HG03280 (cell line): ENCODE results near the gene LHFPL2.
"Not testable (repeated sequence)": the region's sequence is repeated elsewhere in the genome, so short reads cannot be mapped to it uniquely, and the experiment has no call there.

ENCODE experiments used
- ATAC-seq: cut with Tn5 transposase; IDR thresholded peaks from one replicate; pipeline ENCODE4 v1.9.1; 2021; ENCODE audit warnings: mild to moderate bottlenecking, moderate library complexity; ENCODE audit not compliant: unreplicated experiment

Gene LHFPL2

DNA sequence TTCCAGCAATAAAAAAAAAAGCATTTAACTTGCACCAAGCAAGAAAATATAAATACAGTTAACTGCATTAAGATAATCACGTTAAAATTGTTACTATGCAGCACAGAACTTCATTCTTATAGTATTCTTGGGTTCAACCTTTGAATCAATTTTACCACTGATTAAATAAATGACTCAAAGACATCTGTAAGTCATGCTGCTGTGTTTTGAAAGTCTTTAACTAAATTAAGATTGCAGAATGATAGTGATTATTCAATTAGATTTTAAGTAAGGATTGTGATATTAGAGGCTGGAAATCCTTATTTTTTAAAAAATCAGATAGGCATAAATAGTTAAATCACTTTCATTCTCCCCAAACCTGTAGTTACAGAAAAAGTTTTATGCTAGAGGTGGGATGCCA lies 171.8 kb downstream of the LHFPL2 start:
- ATAC-seq: no peak

DNA sequence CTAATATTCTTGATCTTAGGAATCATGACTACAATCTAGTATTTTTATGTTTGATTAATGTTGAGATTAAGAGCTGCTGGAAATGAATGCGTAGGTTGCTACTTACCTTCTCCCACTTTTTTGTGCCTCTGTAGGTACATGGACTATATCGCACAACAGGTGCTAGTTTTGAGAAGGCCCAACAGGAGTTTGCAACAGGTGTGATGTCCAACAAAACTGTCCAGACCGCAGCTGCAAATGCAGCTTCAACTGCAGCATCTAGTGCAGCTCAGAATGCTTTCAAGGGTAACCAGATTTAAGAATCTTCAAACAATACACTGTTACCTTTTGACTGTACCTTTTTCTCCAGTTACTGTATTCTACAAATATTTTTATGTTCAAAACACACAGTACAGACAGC lies 173.2 kb downstream of the LHFPL2 start:
- no peak for ATAC-seq

DNA sequence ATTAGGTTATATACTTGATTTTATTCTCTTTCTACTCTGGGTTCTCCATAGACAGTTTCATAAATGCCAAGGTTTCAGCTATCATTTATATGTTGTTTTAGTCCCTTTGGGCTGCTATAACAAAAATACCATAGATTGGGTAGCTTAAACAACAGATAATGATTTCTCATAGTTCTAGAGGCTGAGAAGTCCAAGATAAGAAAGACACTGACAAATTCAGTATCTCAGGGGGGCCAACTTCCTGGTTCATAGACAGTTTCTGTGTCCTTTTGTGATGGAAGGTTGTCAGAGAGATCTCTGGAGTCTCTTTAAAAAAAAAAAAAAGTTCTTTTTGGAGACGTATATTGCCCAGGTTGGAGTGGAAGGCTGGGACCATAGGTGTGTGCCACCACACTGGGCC lies 174.8 kb downstream of the LHFPL2 start:
- ATAC-seq: no peak

DNA sequence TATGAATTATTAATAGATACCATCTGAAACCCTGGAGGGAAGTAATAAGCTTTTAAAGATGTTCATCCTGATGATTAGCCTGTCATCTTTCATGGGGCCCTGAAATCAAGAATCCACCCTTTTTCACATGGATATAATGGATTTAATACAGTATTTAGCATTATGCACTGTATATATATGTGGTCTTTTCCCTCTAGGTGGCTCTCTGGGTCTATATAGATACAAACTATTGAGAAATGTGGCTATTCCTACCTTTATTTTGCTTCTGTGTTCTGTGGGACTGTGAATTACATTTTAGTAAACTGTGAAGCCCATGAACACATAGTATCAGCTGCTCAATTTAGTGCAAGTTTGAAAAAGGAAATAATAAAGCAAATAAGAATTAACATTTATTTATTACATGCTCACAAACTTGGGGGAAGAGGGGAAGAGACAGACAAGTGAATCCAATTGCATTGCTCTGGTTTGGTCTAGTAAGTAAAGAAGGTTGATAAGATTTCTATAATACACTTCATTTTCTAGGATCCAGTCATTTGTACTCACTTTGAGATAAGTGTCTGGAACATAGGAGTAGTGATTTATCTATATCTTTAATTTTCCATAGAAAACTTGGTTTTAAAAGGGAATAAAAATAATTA lies 176.0 kb downstream of the LHFPL2 start:
- ATAC-seq: no peak

DNA sequence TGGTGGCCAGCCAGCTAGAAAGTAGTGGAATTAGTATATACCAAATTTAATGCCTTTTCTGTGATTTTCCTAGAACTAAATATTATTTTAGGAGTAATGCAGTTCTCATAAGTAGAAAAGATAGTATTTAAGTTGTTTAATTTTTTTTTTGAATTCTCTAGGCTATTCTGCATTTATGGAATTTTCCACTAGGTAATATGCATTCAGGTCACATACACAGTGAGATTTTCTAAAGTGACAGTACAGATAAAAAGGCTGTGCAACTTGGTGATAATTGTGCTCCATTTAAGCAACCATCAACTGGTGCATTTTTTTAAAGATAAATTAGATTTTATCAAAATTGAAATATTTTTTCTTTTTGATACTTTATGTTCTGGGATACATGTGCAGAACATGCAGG lies 176.7 kb downstream of the LHFPL2 start:
- ATAC-seq: no peak

DNA sequence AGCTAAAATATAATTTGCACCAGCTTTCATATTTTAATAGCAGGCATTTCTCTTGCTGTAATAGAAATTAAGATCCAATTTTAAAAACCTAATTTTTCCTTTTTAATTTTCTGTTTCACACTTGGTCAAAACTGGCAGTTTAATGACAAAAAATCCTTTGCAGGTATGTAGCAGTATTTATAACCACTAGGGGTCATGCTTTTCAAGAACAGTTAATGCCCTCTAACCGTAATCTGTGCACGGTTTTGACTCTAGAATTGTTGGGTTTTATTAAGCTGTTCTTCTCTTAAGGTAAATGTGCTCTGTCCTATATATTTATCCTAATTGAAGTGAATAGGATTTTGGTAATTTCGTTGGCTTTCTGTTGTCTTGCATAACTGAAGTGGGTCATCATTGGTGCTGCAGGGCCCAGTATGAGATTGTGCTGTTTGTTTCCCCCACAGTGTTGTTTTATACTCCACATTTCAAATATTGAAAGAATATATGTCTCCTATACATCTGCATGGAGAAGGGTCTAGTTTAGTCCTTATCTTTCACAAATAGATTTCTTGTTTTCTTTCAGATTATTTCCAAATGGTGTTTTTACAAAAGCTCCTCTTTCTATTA lies 180.7 kb downstream of the LHFPL2 start:
- ATAC-seq: no peak

DNA sequence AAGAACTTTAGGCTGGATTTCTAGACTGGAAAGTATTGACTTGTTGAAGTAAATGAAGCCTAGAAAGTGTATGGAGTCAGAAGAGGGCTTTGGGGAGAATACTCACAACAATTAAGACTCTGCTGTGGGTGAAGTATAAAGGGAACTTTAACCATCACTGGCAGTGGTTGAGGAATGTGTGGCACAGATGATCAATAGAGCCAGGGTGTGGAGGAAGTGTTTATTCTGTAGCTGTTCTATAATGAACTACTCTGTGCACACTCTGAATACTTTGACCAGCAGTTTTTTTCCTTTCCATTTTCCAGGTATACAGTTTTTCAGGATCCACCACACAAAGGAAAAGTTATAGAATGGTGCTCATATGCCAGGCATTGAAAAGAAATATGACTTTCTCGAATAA lies 181.4 kb downstream of the LHFPL2 start:
- no peak for ATAC-seq

DNA sequence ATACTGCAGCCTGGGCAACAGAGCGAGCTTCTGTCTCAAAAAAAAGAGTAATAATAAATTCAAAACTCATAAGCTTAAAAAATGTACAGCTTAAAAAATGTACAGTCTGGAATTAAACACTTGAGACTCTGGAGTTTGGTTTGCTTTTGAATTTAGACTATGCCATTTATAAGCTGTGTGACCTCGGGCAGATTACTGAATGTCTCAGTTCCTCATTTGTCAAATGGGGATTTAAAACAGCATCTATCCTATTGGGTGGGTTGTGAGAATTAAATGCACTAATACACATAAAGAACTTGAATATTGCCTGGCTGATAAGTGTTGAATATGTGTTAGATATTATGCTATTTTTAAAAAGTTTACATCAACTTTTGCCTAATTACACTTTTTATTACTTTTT lies 189.7 kb downstream of the LHFPL2 start:
- ATAC-seq: no peak

DNA sequence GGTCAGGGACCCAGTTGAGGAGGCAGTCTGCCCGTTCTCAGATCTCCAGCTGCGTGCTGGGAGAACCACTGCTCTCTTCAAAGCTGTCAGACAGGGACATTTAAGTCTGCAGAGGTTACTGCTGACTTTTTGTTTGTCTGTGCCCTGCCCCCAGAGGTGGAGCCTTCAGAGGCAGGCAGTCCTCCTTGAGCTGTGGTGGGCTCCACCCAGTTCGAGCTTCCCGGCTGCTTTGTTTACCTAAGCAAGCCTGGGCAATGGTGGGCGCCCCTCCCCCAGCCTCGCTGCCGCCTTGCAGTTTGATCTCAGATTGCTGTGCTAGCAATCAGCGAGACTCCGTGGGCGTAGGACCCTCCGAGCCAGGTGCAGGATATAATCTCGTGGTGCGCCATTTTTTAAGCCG lies 191.1 kb downstream of the LHFPL2 start:
- ATAC-seq: not testable (repeated sequence)

DNA sequence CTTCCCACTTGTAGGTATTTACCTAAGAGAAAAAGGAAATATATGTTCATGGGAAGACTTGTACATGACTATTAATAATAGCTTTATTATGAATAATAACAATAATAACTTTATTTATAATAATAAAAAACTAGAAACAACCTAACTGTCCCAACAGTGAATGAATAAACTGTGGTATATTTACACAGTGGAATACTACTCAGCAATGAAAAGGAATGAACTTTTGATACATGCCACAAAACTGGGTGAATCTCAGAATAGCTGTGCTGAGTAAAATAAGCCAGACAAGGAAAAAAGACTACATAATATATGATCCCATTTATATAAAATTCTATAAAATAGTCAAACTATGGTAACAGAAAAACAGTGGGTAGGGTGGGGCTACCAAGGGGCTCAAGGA lies 199.5 kb downstream of the LHFPL2 start:
- no peak for ATAC-seq

DNA sequence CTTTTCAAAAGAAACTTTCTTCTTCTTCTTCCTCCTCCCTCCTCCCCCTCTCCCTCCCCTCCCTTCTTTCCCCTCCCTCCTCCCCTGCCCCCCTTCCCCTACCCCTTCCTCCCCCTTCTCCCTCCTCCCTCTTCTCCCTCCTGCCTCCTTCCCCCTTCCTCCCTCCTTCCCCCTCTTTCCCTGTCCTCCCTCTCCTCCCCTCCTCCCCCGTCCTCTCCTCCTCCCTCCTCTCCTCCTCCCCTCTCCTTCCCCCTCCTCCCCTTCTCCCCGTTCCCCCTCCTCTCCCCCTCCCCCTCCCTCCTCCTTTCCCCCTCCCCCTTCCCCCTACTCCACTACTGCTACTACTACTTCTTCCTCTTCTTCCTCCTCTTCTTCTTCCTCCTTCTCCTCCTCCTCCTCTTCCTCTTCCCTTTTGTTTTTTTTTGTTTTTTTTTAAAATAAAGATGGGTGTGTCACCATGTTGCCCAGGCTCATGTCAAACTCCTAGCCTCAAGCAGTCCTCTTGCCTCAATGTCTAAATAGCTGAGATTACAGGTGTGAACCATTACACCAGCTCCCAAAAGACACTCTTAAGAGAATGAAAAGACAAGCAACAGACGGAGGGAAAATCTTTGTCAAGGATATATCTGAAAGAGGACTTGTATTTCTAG lies 200.7 kb downstream of the LHFPL2 start:
- ATAC-seq: no peak
